ENCODE data around the gene TRIM44. TPM values are rescaled to one million over a fixed set of nuclear protein-coding genes. Genes with fewer than 3 reads are reported as not detected.

The TRIM44 gene
- total RNA-seq, 1 donor from 2014 or later, result 62.8 TPM

GRCh38 chr11:35794850-35795249 lies 132.3 kb downstream of the TRIM44 start:
- no peaks in the 10 kb centered on the region for H3K27me3 ChIP-seq (ENCODE audit: low read depth)
- no peaks in the 10 kb centered on the region for H3K9me3 ChIP-seq
- H3K27ac ChIP-seq, result no peak overlapping the region
- no peak for DNase-seq
- no peak for ATAC-seq
- no peaks in the 10 kb centered on the region for H3K4me1 ChIP-seq
- H3K36me3 ChIP-seq, result no peaks in the 10 kb centered on the region
- no peak overlapping the region for H3K4me3 ChIP-seq
- intact Hi-C loops (cut with DNase I), result no loop called here
- no peak for TF ChIP-seq CTCF (IDR thresholded peaks at IDR 0.05)

GRCh38 chr11:35796562-35796961 lies 134.0 kb downstream of the TRIM44 start:
- no peak for DNase-seq
- no peak for ATAC-seq
- peaks cover 10% of the 10 kb centered on the region for H3K4me1 ChIP-seq
- no peaks in the 10 kb centered on the region for H3K36me3 ChIP-seq
- no peak overlapping the region for H3K4me3 ChIP-seq
- intact Hi-C loops (cut with DNase I), result no loop called here
- TF ChIP-seq CTCF (IDR thresholded peaks at IDR 0.05), result no peak
- H3K9me3 ChIP-seq, result no peaks in the 10 kb centered on the region
- H3K27ac ChIP-seq, result no peak overlapping the region
- no peaks in the 10 kb centered on the region for H3K27me3 ChIP-seq (ENCODE audit: low read depth)

GRCh38 chr11:35798423-35798822 lies 135.8 kb downstream of the TRIM44 start:
- H3K27me3 ChIP-seq (ENCODE audit: low read depth), result no peaks in the 10 kb centered on the region
- H3K9me3 ChIP-seq, result no peaks in the 10 kb centered on the region
- intact Hi-C loops (cut with DNase I), result no loop called here
- TF ChIP-seq CTCF (IDR thresholded peaks at IDR 0.05), result no peak
- H3K4me1 ChIP-seq, result peaks cover 11% of the 10 kb centered on the region
- H3K27ac ChIP-seq, result no peak overlapping the region
- DNase-seq, result no peak
- ATAC-seq, result no peak
- H3K4me3 ChIP-seq, result no peak overlapping the region
- no peaks in the 10 kb centered on the region for H3K36me3 ChIP-seq

- no peaks in the 10 kb centered on the region for H3K9me3 ChIP-seq
- intact Hi-C loops (cut with DNase I), result no loop called here
- DNase-seq (no peak), ATAC-seq (no peak)
- H3K4me1 ChIP-seq, result peaks cover 11% of the 10 kb centered on the region
- no peaks in the 10 kb centered on the region for H3K36me3 ChIP-seq
- H3K27me3 ChIP-seq (ENCODE audit: low read depth), result no peaks in the 10 kb centered on the region
- TF ChIP-seq CTCF (IDR thresholded peaks at IDR 0.05), result no peak
- H3K27ac ChIP-seq, result no peak overlapping the region
- no peak overlapping the region for H3K4me3 ChIP-seq
These were observed 136.4 kb downstream of the TRIM44 start for GRCh38 chr11:35798983-35799382.

- no peak overlapping the region for H3K27ac ChIP-seq
- ATAC-seq (no peak), DNase-seq (no peak)
- no peaks in the 10 kb centered on the region for H3K27me3 ChIP-seq (ENCODE audit: low read depth)
- no peak for TF ChIP-seq CTCF (IDR thresholded peaks at IDR 0.05)
- peaks cover 11% of the 10 kb centered on the region for H3K4me1 ChIP-seq
- H3K4me3 ChIP-seq, result no peak overlapping the region
- H3K9me3 ChIP-seq, result no peaks in the 10 kb centered on the region
- H3K36me3 ChIP-seq, result no peaks in the 10 kb centered on the region
- intact Hi-C loops (cut with DNase I), result no loop called here
These were observed 137.1 kb downstream of the TRIM44 start for GRCh38 chr11:35799655-35800054.
